ENCODE results near the gene HPCAL1.

GRCh38 chr2:10307561-10308156, 5.0 kb downstream of the HPCAL1 start:
- TF ChIP-seq CTCF (IDR thresholded peaks at IDR 0.05) (no peak), POLR2A (IDR thresholded peaks at IDR 0.05) (no peak)

All from testis (tissue), 2 donors.